AG04450 (cell line): ENCODE measurements around the gene KIAA1614. TPM values are rescaled to one million over a fixed set of nuclear protein-coding genes. Genes with fewer than 3 reads are reported as not detected.

Experiments
- CTCF ChIA-PET: fragments of 300-600, 350-600 bp; formaldehyde crosslinking; extraction: SDS; loops from one replicate; lab custom pipeline; 2022; ENCODE audit warnings: antibody characterized with exemption, inconsistent platforms; lab: Charles Lee
- POLR2A ChIA-PET: fragments of 350-600 bp; formaldehyde crosslinking; extraction: SDS; loops from one replicate; lab custom pipeline; 2021; ENCODE audit warnings: antibody characterized with exemption, inconsistent platforms; lab: Yijun Ruan, JAX
- DNase-seq: peaks from one replicate; pipeline ENCODE4 v3.0.0-alpha.2; 2011; ENCODE audit warnings: low read depth, low spot score
- H3K27ac ChIP-seq: one replicate; pipeline ENCODE4 v1.5.1; 2012; ENCODE audit warnings: low read depth, low read length, control low read depth
- H3K27me3 ChIP-seq: one replicate; pipeline ENCODE4 v1.6.0; 2012; ENCODE audit warnings: low read length; ENCODE audit not compliant: control insufficient read depth, insufficient read depth
- H3K4me3 ChIP-seq: 2 replicates; pipeline ENCODE4 v1.5.1; 2011; ENCODE audit warnings: mild to moderate bottlenecking, low read depth, low read length, control low read depth
- H3K9me3 ChIP-seq: 2 replicates; pipeline ENCODE4 v1.5.1; 2012; ENCODE audit warnings: low read length; ENCODE audit not compliant: control insufficient read depth, insufficient read depth
- polyA plus RNA-seq: library from polyadenylated mRNA; depleted of rRNA; stranded (reverse); fragments of >200 nt; gene quantifications from 2 replicates; pipeline ENCODE4 v1.2.3, GENCODE V29; 2011
- TF ChIP-seq, protein P1 (sequence below): IDR thresholded peaks from 2 replicates; pipeline ENCODE4 v1.5.1; 2011; ENCODE audit warnings: low read depth, low read length, control low read depth, inconsistent platforms

The KIAA1614 gene
- polyA plus RNA-seq, 1 experiment = 4.0 TPM

DNA sequence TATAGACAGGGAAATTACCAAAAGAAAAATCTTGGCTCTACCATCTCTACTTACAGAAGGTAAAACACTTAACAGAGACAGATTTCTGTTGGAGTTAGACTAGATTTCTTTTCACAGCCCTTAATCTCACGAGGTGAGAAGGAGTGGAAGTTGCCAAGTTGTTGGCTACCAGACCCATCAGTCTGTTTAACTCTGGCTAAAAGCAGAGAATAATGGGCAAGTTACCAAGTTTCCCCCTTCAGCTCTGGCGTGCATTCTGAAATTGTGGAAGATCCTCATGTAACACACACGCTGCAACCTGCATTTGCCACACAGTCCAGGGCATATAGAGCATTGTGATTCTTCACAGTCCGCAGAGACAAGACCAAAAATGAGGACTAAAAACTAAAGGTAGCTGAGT lies 60.7 kb downstream of the KIAA1614 start:
- no peak overlapping the region for H3K27ac ChIP-seq
- CTCF ChIA-PET = interaction anchor here (0.6 to 1.1 kb wide), 4 partner anchors 22 to 442 kb away, joined by 3 to 5 read pairs (median 4); no protein-coding TSS in a partner anchor
- POLR2A ChIA-PET = interaction anchor here (0.5 kb wide), 1 partner anchor 28 kb away, joined by 3 read pairs; no protein-coding TSS in a partner anchor
- TF ChIP-seq, protein P1, sequence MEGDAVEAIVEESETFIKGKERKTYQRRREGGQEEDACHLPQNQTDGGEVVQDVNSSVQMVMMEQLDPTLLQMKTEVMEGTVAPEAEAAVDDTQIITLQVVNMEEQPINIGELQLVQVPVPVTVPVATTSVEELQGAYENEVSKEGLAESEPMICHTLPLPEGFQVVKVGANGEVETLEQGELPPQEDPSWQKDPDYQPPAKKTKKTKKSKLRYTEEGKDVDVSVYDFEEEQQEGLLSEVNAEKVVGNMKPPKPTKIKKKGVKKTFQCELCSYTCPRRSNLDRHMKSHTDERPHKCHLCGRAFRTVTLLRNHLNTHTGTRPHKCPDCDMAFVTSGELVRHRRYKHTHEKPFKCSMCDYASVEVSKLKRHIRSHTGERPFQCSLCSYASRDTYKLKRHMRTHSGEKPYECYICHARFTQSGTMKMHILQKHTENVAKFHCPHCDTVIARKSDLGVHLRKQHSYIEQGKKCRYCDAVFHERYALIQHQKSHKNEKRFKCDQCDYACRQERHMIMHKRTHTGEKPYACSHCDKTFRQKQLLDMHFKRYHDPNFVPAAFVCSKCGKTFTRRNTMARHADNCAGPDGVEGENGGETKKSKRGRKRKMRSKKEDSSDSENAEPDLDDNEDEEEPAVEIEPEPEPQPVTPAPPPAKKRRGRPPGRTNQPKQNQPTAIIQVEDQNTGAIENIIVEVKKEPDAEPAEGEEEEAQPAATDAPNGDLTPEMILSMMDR = no peak
- DNase-seq = no peak
- H3K27me3 ChIP-seq = no peaks in the 10 kb centered on the region
- H3K9me3 ChIP-seq = no peaks in the 10 kb centered on the region
- no peak overlapping the region for H3K4me3 ChIP-seq

- H3K9me3 ChIP-seq = no peaks in the 10 kb centered on the region
- H3K4me3 ChIP-seq = no peak overlapping the region
- H3K27ac ChIP-seq = no peak overlapping the region
- POLR2A ChIA-PET = interaction anchor here (0.5 kb wide), 1 partner anchor 29 kb away, joined by 3 read pairs; no protein-coding TSS in a partner anchor
- CTCF ChIA-PET = interaction anchor here (0.6 to 1.2 kb wide), 4 partner anchors 15 to 168 kb away, joined by 3 to 5 read pairs (median 3); no protein-coding TSS in a partner anchor
- TF ChIP-seq, protein P1 = no peak
- no peak for DNase-seq
- no peaks in the 10 kb centered on the region for H3K27me3 ChIP-seq
Measured at GRCh38 chr1:180974236-180974635, 61.5 kb downstream of the KIAA1614 start.

DNA sequence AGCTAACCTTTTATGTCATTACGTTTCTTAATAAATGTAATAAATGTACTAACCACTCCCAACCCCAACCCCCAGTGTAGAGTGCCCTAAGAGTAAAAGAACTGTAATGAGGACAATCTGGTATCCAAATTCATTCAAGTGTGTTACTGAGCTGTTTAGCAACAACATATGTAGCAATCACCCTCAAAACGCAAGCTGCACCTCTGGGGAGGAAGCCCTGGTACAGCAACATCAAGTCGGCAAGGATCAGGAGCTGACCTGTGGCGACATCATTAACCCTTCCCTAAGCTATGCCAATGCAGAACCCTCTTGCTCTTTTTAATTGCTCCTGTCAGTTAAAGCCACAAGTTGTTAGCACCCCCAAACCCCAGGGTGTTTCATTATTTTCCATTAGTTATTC lies 62.9 kb downstream of the KIAA1614 start:
- H3K9me3 ChIP-seq = no peaks in the 10 kb centered on the region
- DNase-seq = no peak
- no peak overlapping the region for H3K4me3 ChIP-seq
- POLR2A ChIA-PET = no interaction called here
- H3K27ac ChIP-seq = no peak overlapping the region
- TF ChIP-seq, protein P1 = no peak
- CTCF ChIA-PET = interaction anchor here (1.2 to 2.3 kb wide), 4 partner anchors 13 to 192 kb away, joined by 3 to 12 read pairs (median 6); no protein-coding TSS in a partner anchor
- H3K27me3 ChIP-seq = no peaks in the 10 kb centered on the region

- H3K9me3 ChIP-seq = no peaks in the 10 kb centered on the region
- CTCF ChIA-PET = interaction anchor here (1.1 to 2.3 kb wide), 3 partner anchors 94 to 190 kb away, joined by 4 to 12 read pairs (median 8); no protein-coding TSS in a partner anchor
- no peak overlapping the region for H3K4me3 ChIP-seq
- H3K27ac ChIP-seq = no peak overlapping the region
- TF ChIP-seq, protein P1 = no peak
- POLR2A ChIA-PET = no interaction called here
- H3K27me3 ChIP-seq = no peaks in the 10 kb centered on the region
- no peak for DNase-seq
Measured at GRCh38 chr1:180976191-180976590, 63.5 kb downstream of the KIAA1614 start.

DNA sequence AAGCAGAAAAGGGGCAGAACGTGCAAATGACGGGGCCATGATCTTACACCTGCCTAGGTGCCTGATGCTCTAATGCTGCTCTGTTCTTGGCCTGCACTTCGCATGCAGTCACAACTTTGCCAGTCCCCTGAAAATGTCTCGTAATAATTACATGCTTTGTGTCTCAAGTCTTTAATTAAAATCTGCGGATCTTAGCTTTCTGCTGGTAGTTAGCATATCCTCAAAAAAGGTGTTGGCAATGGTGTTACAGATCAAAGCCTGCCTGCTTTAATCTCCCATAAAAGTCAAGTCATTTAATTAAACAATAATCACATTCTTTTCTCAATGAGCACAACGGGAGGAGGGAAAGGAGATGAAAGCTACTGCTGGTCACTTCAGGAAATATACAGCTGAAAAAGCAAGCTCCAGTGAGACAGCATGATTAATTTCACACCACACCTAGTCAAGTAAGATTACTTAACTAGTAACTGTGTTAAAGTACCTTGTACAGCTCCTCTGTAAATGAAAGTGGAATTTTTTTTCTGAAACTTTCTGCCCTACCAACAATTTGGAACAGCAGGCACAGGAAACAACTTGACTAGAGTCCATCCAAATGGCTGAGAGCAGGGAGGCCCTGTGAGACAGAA lies 64.1 kb downstream of the KIAA1614 start:
- CTCF ChIA-PET = interaction anchor here (0.6 to 2.3 kb wide), 3 partner anchors 67 to 189 kb away, joined by 3 to 8 read pairs (median 4); no protein-coding TSS in a partner anchor
- Histone ChIP-seq H3K27me3 (no peaks in the 10 kb centered on the region), H3K27ac (no peak overlapping the region), H3K9me3 (no peaks in the 10 kb centered on the region), H3K4me3 (no peak overlapping the region)
- TF ChIP-seq, protein P1 = no peak
- POLR2A ChIA-PET = no interaction called here
- no peak for DNase-seq
